ENCODE results near the gene MEIKIN. TPM values are rescaled to one million over a fixed set of nuclear protein-coding genes. Genes with fewer than 3 reads are reported as not detected.

Gene MEIKIN
- total and polyA plus RNA-seq, 2 of the 13 experiments (the other 11 are each of a cell fraction or from before 2014, with no cell fraction given): not detected

- no TSS peak for BruUV-seq (replicated peaks)
- POLR2A ChIA-PET: interaction anchor here (0.7 kb wide), 1 partner anchor 267 kb away, joined by 3 read pairs; no protein-coding TSS in a partner anchor
- peaks cover 47% of the 10 kb centered on the region for H3K4me1 ChIP-seq (ENCODE audit: insufficient read depth, low read length)
- peaks cover 57% of the 10 kb centered on the region for H4K20me1 ChIP-seq (ENCODE audit: insufficient read depth, low read length)
- TF ChIP-seq ZBTB38 (CRISPR knock-in tag; IDR thresholded peaks at IDR 0.05): no peak
- no peak for TF ChIP-seq CBX5 (CRISPR knock-in tag; IDR thresholded peaks at IDR 0.05; ENCODE audit: borderline replicate concordance)
- no peak for TF ChIP-seq ASH2L (IDR thresholded peaks at IDR 0.05; ENCODE audit: insufficient read length, low read depth, low read length)
- TF ChIP-seq FOXO1 (CRISPR knock-in tag; IDR thresholded peaks at IDR 0.05): no peak
- TF ChIP-seq TIGD3 (CRISPR knock-in tag; IDR thresholded peaks at IDR 0.05; ENCODE audit: borderline replicate concordance): no peak
- no peak for TF ChIP-seq ATAD3A (CRISPR knock-in tag; IDR thresholded peaks at IDR 0.05)
- TF ChIP-seq RFXANK (CRISPR knock-in tag; IDR thresholded peaks at IDR 0.05): no peak
- no peak for TF ChIP-seq TEF (CRISPR knock-in tag; IDR thresholded peaks at IDR 0.05)
- TF ChIP-seq ATF7 (IDR thresholded peaks at IDR 0.05): no peak
- no peak for TF ChIP-seq ATF7 (CRISPR knock-in tag; IDR thresholded peaks at IDR 0.05)
- no peak for TF ChIP-seq PHF20 (CRISPR knock-in tag; IDR thresholded peaks at IDR 0.05)
- TF ChIP-seq ZNF564 (CRISPR knock-in tag; IDR thresholded peaks at IDR 0.05): no peak
- TF ChIP-seq FOXA1 (IDR thresholded peaks at IDR 0.05): no peak
- no peak for TF ChIP-seq FOXA1 (CRISPR knock-in tag; IDR thresholded peaks at IDR 0.05)
- TF ChIP-seq HOXA9 (CRISPR knock-in tag; IDR thresholded peaks at IDR 0.05; ENCODE audit: borderline replicate concordance): no peak
- TF ChIP-seq ZNF432 (CRISPR knock-in tag; IDR thresholded peaks at IDR 0.05; ENCODE audit: borderline replicate concordance): no peak
- no peak for TF ChIP-seq IKZF5 (CRISPR knock-in tag; IDR thresholded peaks at IDR 0.05)
- TF ChIP-seq FOXK1 (CRISPR knock-in tag; IDR thresholded peaks at IDR 0.05; ENCODE audit: borderline replicate concordance, low read depth): no peak
- TF ChIP-seq ZNF607 (CRISPR knock-in tag; IDR thresholded peaks at IDR 0.05; ENCODE audit: borderline replicate concordance): no peak
- no peak for TF ChIP-seq ZNF33A (CRISPR knock-in tag; IDR thresholded peaks at IDR 0.05; ENCODE audit: borderline replicate concordance)
- in situ Hi-C loops (cut with HindIII; ENCODE audit: extremely low pct_ligation_motif_present, low pct_unique_long_range_greater_than_20kb) (no loop called here), intact Hi-C loops (cut with micrococcal nuclease; ENCODE audit: unreplicated experiment) (no loop called here)
- H3K36me3 ChIP-seq (replicated peaks in 1 of 2; ENCODE audit: control insufficient read depth in 1 of 2, insufficient read depth in 2 of 2, low read length in 2 of 2): no peaks in the 10 kb centered on the region
- ATAC-seq (no peak), FAIRE-seq (no peak), DNase-seq (ENCODE audit: low spot score) (no peak)
- no peak overlapping the region for H2AFZ ChIP-seq (ENCODE audit: low read length)
- 96% methylated on average over 6 of the region's 6 CpGs for WGBS (ENCODE audit: low lambda C conversion rate)
- H3K9me3 ChIP-seq (ENCODE audit: low read length): no peaks in the 10 kb centered on the region
- no peak overlapping the region for H3K4me3 ChIP-seq (replicated peaks in 1 of 3; ENCODE audit: insufficient read depth in 1 of 3, low read depth in 2 of 3, low read length in 3 of 3)
- CTCF ChIA-PET (ENCODE audit: low intra/inter-chr PET ratio, low total read pairs): no interaction called here
- H3K79me2 ChIP-seq (ENCODE audit: insufficient read depth, low read length): peaks cover 94% of the 10 kb centered on the region
- no peak overlapping the region for H3K4me2 ChIP-seq (ENCODE audit: low read depth, low read length)
- H3K27me3 ChIP-seq (ENCODE audit: control insufficient read depth in 1 of 2, insufficient read depth in 2 of 2, low read length in 2 of 2): no peaks in the 10 kb centered on the region; a peak in 1 of 5 replicates
- no peak overlapping the region for H3K27ac ChIP-seq (ENCODE audit: extremely low read length, insufficient read depth, low read length)
- no peak overlapping the region for H3K9ac ChIP-seq (ENCODE audit: insufficient read depth, low read depth, low read length)
Measured at GRCh38 chr5:131791866-131792265, 153.6 kb downstream of the MEIKIN start.
